HEK293 (cell line): ENCODE results near the gene DBI.

ENCODE experiments used
- CTCF ChIA-PET: fragments of 350-600 bp; formaldehyde crosslinking; extraction: SDS; loops from one replicate; lab custom pipeline; 2021; ENCODE audit warnings: antibody characterized with exemption; lab: Yijun Ruan, JAX
- POLR2A ChIA-PET: fragments of 300-600 bp; formaldehyde crosslinking; extraction: SDS; loops from one replicate; lab custom pipeline; 2020; ENCODE audit warnings: antibody characterized with exemption, inconsistent platforms; lab: Yijun Ruan, JAX
- H3K27ac ChIP-seq: fragments of 200-500 bp; sonication (Bioruptor generic); 2 replicates; pipeline ENCODE4 v1.5.1; 2014; ENCODE audit warnings: low read depth, low read length, control low read depth, inconsistent platforms; ENCODE audit errors: extremely low read depth
- H3K36me3 ChIP-seq, 2 experiments: fragments of 200-500 bp in 1 of 2; sonication (Bioruptor generic) in 1 of 2; 1 replicate in 1 of 2; 2 replicates in 1 of 2; pipeline ENCODE4 v1.5.1; 2014 to 2017; ENCODE audit warnings: inconsistent platforms in 2 of 2, low read length in 2 of 2; ENCODE audit not compliant: control insufficient read depth in 2 of 2, insufficient read depth in 1 of 2
- H3K4me1 ChIP-seq: fragments of 200-500 bp; sonication (Bioruptor generic); 2 replicates; pipeline ENCODE4 v1.5.1; 2014; ENCODE audit warnings: mild to moderate bottlenecking, low read length, inconsistent platforms; ENCODE audit not compliant: control insufficient read depth, insufficient read depth
- H3K4me3 ChIP-seq: 2 replicates; pipeline ENCODE4 v1.5.1; 2011; ENCODE audit warnings: low read depth, mild to moderate bottlenecking, control low read depth, low read length, moderate library complexity
- H3K9me3 ChIP-seq: fragments of 200-500 bp; sonication (Bioruptor generic); 2 replicates; pipeline ENCODE4 v1.5.1; 2014; ENCODE audit warnings: low read depth, low read length, inconsistent platforms; ENCODE audit not compliant: control insufficient read depth, insufficient read depth
- HOXA7 ChIP-seq: sonication (generic); formaldehyde crosslinking; IDR thresholded peaks from 2 replicates; pipeline ENCODE4 v1.8.1; 2022; ENCODE audit warnings: missing genetic modification reagents, borderline replicate concordance
- KLF16 ChIP-seq: fragments of 450-650 bp; formaldehyde crosslinking; IDR thresholded peaks from 2 replicates; pipeline ENCODE4 v1.5.1; 2017; ENCODE audit warnings: missing biosample characterization, missing genetic modification characterization
- PRDM6 ChIP-seq: fragments of 450-650 bp; formaldehyde crosslinking; IDR thresholded peaks from 2 replicates; pipeline ENCODE4 v1.5.1; 2017; ENCODE audit warnings: missing biosample characterization, missing genetic modification characterization
- SALL2 ChIP-seq: fragments of 450-650 bp; formaldehyde crosslinking; IDR thresholded peaks from 2 replicates; pipeline ENCODE4 v1.5.0; 2017; ENCODE audit warnings: missing biosample characterization, mild to moderate bottlenecking, missing genetic modification characterization, borderline replicate concordance
- SETDB1 ChIP-seq: IDR thresholded peaks from one replicate; pipeline ENCODE4 v1.6.1; 2017; ENCODE audit warnings: mild to moderate bottlenecking, low read length, moderate library complexity, mixed read lengths; ENCODE audit not compliant: insufficient read length
- YY2 ChIP-seq: fragments of 450-650 bp; formaldehyde crosslinking; IDR thresholded peaks from 2 replicates; pipeline ENCODE4 v1.5.1; 2016; ENCODE audit warnings: missing biosample characterization, missing genetic modification characterization
- ZBTB17 ChIP-seq: fragments of 450-650 bp; formaldehyde crosslinking; IDR thresholded peaks from 2 replicates; pipeline ENCODE4 v1.5.1; 2016; ENCODE audit warnings: missing biosample characterization, missing genetic modification characterization
- ZBTB21 ChIP-seq: fragments of 450-650 bp; formaldehyde crosslinking; IDR thresholded peaks from 2 replicates; pipeline ENCODE4 v1.5.1; 2017; ENCODE audit warnings: missing biosample characterization, missing genetic modification characterization
- ZNF146 ChIP-seq: fragments of 450-650 bp; formaldehyde crosslinking; IDR thresholded peaks from 2 replicates; pipeline ENCODE4 v1.5.1; 2016; ENCODE audit warnings: missing biosample characterization, missing genetic modification characterization
- ZNF214 ChIP-seq: fragments of 450-650 bp; formaldehyde crosslinking; IDR thresholded peaks from 2 replicates; pipeline ENCODE4 v1.5.1; 2017; ENCODE audit warnings: missing biosample characterization, mild to moderate bottlenecking, missing genetic modification characterization, borderline replicate concordance
- ZNF280C ChIP-seq: fragments of 450-650 bp; formaldehyde crosslinking; IDR thresholded peaks from 2 replicates; pipeline ENCODE4 v1.5.1; 2016; ENCODE audit warnings: missing biosample characterization, missing genetic modification characterization
- ZNF404 ChIP-seq: fragments of 450-650 bp; formaldehyde crosslinking; IDR thresholded peaks from 2 replicates; pipeline ENCODE4 v1.5.1; 2017; ENCODE audit warnings: missing biosample characterization, missing genetic modification characterization
- ZNF416 ChIP-seq: fragments of 450-650 bp; formaldehyde crosslinking; IDR thresholded peaks from 2 replicates; pipeline ENCODE4 v1.5.1; 2016; ENCODE audit warnings: missing biosample characterization, missing genetic modification characterization
- ZNF660 ChIP-seq: fragments of 450-650 bp; IDR thresholded peaks from 2 replicates; pipeline ENCODE4 v1.5.1; 2018; ENCODE audit warnings: missing biosample characterization, mild to moderate bottlenecking, missing genetic modification characterization
- ZNF670 ChIP-seq: fragments of 450-650 bp; formaldehyde crosslinking; IDR thresholded peaks from 2 replicates; pipeline ENCODE4 v1.5.1; 2016; ENCODE audit warnings: missing biosample characterization, missing genetic modification characterization, low read depth
- ZNF777 ChIP-seq: fragments of 450-650 bp; formaldehyde crosslinking; IDR thresholded peaks from 2 replicates; pipeline ENCODE4 v1.5.1; 2017; ENCODE audit warnings: missing biosample characterization, missing genetic modification characterization, borderline replicate concordance
- ZNF792 ChIP-seq: fragments of 450-650 bp; formaldehyde crosslinking; IDR thresholded peaks from 2 replicates; pipeline ENCODE4 v1.5.1; 2016; ENCODE audit warnings: missing biosample characterization, missing genetic modification characterization
- ZNF843 ChIP-seq: fragments of 450-650 bp; formaldehyde crosslinking; IDR thresholded peaks from 2 replicates; pipeline ENCODE4 v1.5.1; 2016; ENCODE audit warnings: missing biosample characterization, missing genetic modification characterization
- TF ChIP-seq, protein P1 (sequence below): fragments of 450-650 bp; formaldehyde crosslinking; IDR thresholded peaks from 2 replicates; pipeline ENCODE4 v1.5.1; 2016; ENCODE audit warnings: missing biosample characterization, missing genetic modification characterization, borderline replicate concordance
- TF ChIP-seq, protein P2 (sequence below): fragments of 450-650 bp; formaldehyde crosslinking; IDR thresholded peaks from 2 replicates; pipeline ENCODE4 v1.5.1; 2017; ENCODE audit warnings: missing biosample characterization, missing genetic modification characterization
- TF ChIP-seq, protein P3 (sequence below): fragments of 450-650 bp; formaldehyde crosslinking; IDR thresholded peaks from 2 replicates; pipeline ENCODE4 v1.5.1; 2016; ENCODE audit warnings: missing biosample characterization, missing genetic modification characterization, low read depth
- TF ChIP-seq, protein P4 (sequence below): fragments of 450-650 bp; formaldehyde crosslinking; IDR thresholded peaks from 2 replicates; pipeline ENCODE4 v1.5.1; 2016; ENCODE audit warnings: missing biosample characterization, missing genetic modification characterization

The DBI gene

GRCh38 chr2:119326938-119327337 is 39.8 kb upstream of the DBI start (continued):
- TF ChIP-seq, protein P1, sequence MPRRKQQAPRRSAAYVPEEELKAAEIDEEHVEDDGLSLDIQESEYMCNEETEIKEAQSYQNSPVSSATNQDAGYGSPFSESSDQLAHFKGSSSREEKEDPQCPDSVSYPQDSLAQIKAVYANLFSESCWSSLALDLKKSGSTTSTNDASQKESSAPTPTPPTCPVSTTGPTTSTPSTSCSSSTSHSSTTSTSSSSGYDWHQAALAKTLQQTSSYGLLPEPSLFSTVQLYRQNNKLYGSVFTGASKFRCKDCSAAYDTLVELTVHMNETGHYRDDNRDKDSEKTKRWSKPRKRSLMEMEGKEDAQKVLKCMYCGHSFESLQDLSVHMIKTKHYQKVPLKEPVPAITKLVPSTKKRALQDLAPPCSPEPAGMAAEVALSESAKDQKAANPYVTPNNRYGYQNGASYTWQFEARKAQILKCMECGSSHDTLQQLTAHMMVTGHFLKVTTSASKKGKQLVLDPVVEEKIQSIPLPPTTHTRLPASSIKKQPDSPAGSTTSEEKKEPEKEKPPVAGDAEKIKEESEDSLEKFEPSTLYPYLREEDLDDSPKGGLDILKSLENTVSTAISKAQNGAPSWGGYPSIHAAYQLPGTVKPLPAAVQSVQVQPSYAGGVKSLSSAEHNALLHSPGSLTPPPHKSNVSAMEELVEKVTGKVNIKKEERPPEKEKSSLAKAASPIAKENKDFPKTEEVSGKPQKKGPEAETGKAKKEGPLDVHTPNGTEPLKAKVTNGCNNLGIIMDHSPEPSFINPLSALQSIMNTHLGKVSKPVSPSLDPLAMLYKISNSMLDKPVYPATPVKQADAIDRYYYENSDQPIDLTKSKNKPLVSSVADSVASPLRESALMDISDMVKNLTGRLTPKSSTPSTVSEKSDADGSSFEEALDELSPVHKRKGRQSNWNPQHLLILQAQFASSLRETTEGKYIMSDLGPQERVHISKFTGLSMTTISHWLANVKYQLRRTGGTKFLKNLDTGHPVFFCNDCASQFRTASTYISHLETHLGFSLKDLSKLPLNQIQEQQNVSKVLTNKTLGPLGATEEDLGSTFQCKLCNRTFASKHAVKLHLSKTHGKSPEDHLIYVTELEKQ (tag by site-specific recombination): no peak
- TF ChIP-seq, protein P2, sequence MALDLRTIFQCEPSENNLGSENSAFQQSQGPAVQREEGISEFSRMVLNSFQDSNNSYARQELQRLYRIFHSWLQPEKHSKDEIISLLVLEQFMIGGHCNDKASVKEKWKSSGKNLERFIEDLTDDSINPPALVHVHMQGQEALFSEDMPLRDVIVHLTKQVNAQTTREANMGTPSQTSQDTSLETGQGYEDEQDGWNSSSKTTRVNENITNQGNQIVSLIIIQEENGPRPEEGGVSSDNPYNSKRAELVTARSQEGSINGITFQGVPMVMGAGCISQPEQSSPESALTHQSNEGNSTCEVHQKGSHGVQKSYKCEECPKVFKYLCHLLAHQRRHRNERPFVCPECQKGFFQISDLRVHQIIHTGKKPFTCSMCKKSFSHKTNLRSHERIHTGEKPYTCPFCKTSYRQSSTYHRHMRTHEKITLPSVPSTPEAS (tag by site-specific recombination): no peak
- TF ChIP-seq ZBTB17 (tag by site-specific recombination) (no peak), ZNF214 (no peak), ZNF404 (tag by site-specific recombination) (no peak)
- TF ChIP-seq, all 188 proteins: peak for 0

GRCh38 chr2:119327431-119327830 is 39.3 kb upstream of the DBI start:
- H3K4me3 ChIP-seq: no peak overlapping the region
- ChIA-PET POLR2A (interaction anchor here (1.2 kb wide), 1 partner anchor 39 kb away, joined by 3 read pairs; the partner anchor contains the start of genes C2orf76 and DBI), CTCF (interaction anchor here (0.7 kb wide), 1 partner anchor 114 kb away, joined by 6 read pairs; no protein-coding TSS in a partner anchor)
- H3K27ac ChIP-seq: no peak overlapping the region
- no peaks in the 10 kb centered on the region for H3K9me3 ChIP-seq
- no peak for TF ChIP-seq YY2 (tag by site-specific recombination)
- no peak for TF ChIP-seq ZNF416
- TF ChIP-seq ZNF280C (tag by site-specific recombination): no peak
- TF ChIP-seq ZNF792 (tag by site-specific recombination): no peak
- no peak for TF ChIP-seq KLF16 (tag by site-specific recombination)
- TF ChIP-seq ZNF660 (tag by site-specific recombination): no peak
- no peaks in the 10 kb centered on the region for H3K4me1 ChIP-seq
- H3K36me3 ChIP-seq: no peaks in the 10 kb centered on the region

- Histone ChIP-seq H3K27ac (no peak overlapping the region), H3K36me3 (no peaks in the 10 kb centered on the region), H3K9me3 (no peaks in the 10 kb centered on the region), H3K4me3 (no peak overlapping the region), H3K4me1 (no peaks in the 10 kb centered on the region)
- ChIA-PET POLR2A (no interaction called here), CTCF (no interaction called here)
- TF ChIP-seq ZNF843 (tag by site-specific recombination): no peak
- TF ChIP-seq HOXA7 (CRISPR knock-in tag): no peak
- TF ChIP-seq SALL2 (tag by site-specific recombination): no peak
- TF ChIP-seq, protein P3, sequence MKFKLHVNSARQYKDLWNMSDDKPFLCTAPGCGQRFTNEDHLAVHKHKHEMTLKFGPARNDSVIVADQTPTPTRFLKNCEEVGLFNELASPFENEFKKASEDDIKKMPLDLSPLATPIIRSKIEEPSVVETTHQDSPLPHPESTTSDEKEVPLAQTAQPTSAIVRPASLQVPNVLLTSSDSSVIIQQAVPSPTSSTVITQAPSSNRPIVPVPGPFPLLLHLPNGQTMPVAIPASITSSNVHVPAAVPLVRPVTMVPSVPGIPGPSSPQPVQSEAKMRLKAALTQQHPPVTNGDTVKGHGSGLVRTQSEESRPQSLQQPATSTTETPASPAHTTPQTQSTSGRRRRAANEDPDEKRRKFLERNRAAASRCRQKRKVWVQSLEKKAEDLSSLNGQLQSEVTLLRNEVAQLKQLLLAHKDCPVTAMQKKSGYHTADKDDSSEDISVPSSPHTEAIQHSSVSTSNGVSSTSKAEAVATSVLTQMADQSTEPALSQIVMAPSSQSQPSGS (tag by site-specific recombination): no peak
- TF ChIP-seq, protein P4, sequence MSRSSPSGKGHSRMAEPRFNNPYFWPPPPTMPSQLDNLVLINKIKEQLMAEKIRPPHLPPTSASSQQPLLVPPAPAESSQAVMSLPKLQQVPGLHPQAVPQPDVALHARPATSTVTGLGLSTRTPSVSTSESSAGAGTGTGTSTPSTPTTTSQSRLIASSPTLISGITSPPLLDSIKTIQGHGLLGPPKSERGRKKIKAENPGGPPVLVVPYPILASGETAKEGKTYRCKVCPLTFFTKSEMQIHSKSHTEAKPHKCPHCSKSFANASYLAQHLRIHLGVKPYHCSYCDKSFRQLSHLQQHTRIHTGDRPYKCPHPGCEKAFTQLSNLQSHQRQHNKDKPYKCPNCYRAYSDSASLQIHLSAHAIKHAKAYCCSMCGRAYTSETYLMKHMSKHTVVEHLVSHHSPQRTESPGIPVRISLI (tag by site-specific recombination): no peak
- no peak for TF ChIP-seq ZBTB21 (tag by site-specific recombination)
- no peak for TF ChIP-seq KLF16 (tag by site-specific recombination)
- no peak for TF ChIP-seq ZNF777 (tag by site-specific recombination)
- no peak for TF ChIP-seq ZNF670 (tag by site-specific recombination)
- no peak for TF ChIP-seq PRDM6 (tag by site-specific recombination)
- TF ChIP-seq SETDB1: no peak
- TF ChIP-seq ZNF146: no peak
These were observed 33.8 kb upstream of the DBI start for GRCh38 chr2:119332953-119333352.
